Caco-2 (cell line): ENCODE measurements around the gene FHIT. TPM values are rescaled to one million over a fixed set of nuclear protein-coding genes. Genes with fewer than 3 reads are reported as not detected.

Source experiments
- BruUV-seq: library from RNA; stranded (reverse); fragments of 400-500 nt; replicated peaks from 2 replicates; lab custom pipeline; 2021; lab: Mats Ljungman, UMichigan
- CTCF ChIA-PET: fragments of 300-600 bp; sonication (Branson Sonifier 250); formaldehyde crosslinking; loops from one replicate; lab custom pipeline; 2022; ENCODE audit warnings: antibody characterized with exemption; lab: Charles Lee
- POLR2A ChIA-PET: fragments of 300-600 bp; sonication (Branson Sonifier 250); formaldehyde crosslinking; loops from one replicate; lab custom pipeline; 2022; ENCODE audit warnings: antibody characterized with exemption; lab: Charles Lee
- DNase-seq, 2 experiments: peaks; one replicate each; pipeline versions ENCODE4 v3.0.0 to v3.0.0-alpha.2; 2020 to 2022
- H3K27me3 ChIP-seq: replicated peaks from 2 replicates; pipeline ENCODE4 v1.6.0; 2011; ENCODE audit warnings: low read length; ENCODE audit not compliant: control insufficient read depth, insufficient read depth
- H3K36me3 ChIP-seq: 2 replicates; pipeline ENCODE4 v1.5.1; 2011; ENCODE audit warnings: low read length; ENCODE audit not compliant: control insufficient read depth, insufficient read depth
- H3K4me1 ChIP-seq: fragments of 250-450 bp; sonication (Bioruptor Pico); 2 replicates; pipeline ENCODE4 v1.5.1; 2020; ENCODE audit warnings: mild to moderate bottlenecking
- H3K4me3 ChIP-seq: 2 replicates; pipeline ENCODE4 v1.5.1; 2011; ENCODE audit warnings: low read depth, mild to moderate bottlenecking, control low read depth, low read length
- H3K9me3 ChIP-seq: fragments of 250-450 bp; sonication (Bioruptor Pico); 2 replicates; pipeline ENCODE4 v1.5.1; 2020; ENCODE audit warnings: mild to moderate bottlenecking, moderate library complexity
- H3K27ac Mint-ChIP-seq: one replicate; pipeline ENCODE4 v1.8.0; 2022; ENCODE audit warnings: mixed read lengths; ENCODE audit not compliant: unreplicated experiment
- H3K27me3 Mint-ChIP-seq: one replicate; pipeline ENCODE4 v1.8.0; 2022; ENCODE audit warnings: mixed read lengths; ENCODE audit not compliant: insufficient read depth, unreplicated experiment
- H3K36me3 Mint-ChIP-seq: one replicate; pipeline ENCODE4 v1.8.0; 2022; ENCODE audit warnings: mild to moderate bottlenecking, mixed read lengths; ENCODE audit not compliant: insufficient read depth, unreplicated experiment
- H3K4me1 Mint-ChIP-seq: one replicate; pipeline ENCODE4 v1.8.0; 2022; ENCODE audit warnings: low read depth, mixed read lengths; ENCODE audit not compliant: unreplicated experiment
- H3K4me3 Mint-ChIP-seq: one replicate; pipeline ENCODE4 v1.8.0; 2022; ENCODE audit warnings: mild to moderate bottlenecking, moderate library complexity, mixed read lengths; ENCODE audit not compliant: unreplicated experiment
- H3K9me3 Mint-ChIP-seq: one replicate; pipeline ENCODE4 v1.8.0; 2022; ENCODE audit warnings: mixed read lengths; ENCODE audit not compliant: unreplicated experiment
- intact Hi-C: fragments of 100-400 bp; cut with micrococcal nuclease; formaldehyde crosslinking; loops from one replicate; pipeline ENCODE4 v1.10.0; 2022; ENCODE audit not compliant: unreplicated experiment
- total RNA-seq: library from RNA; stranded (reverse); gene quantifications from 2 replicates; pipeline ENCODE4 v1.2.3, GENCODE V29; 2022
- TF ChIP-seq, protein P1 (sequence below), 2 experiments: fragments of 200-600 bp in 1 of 2; IDR thresholded peaks; 1 replicate in 1 of 2; 2 replicates in 1 of 2; pipeline versions ENCODE4 v1.5.1 to v1.8.0; 2011 to 2022; ENCODE audit warnings: antibody characterized with exemption in 1 of 2, control low read depth in 1 of 2, inconsistent platforms in 1 of 2, low read depth in 1 of 2, low read length in 1 of 2, mild to moderate bottlenecking in 1 of 2, moderate library complexity in 1 of 2; ENCODE audit not compliant: insufficient read depth in 1 of 2, severe bottlenecking in 1 of 2, unreplicated experiment in 1 of 2

The FHIT gene
- total RNA-seq, 1 experiment from 2014 or later, result 8.3 TPM

DNA sequence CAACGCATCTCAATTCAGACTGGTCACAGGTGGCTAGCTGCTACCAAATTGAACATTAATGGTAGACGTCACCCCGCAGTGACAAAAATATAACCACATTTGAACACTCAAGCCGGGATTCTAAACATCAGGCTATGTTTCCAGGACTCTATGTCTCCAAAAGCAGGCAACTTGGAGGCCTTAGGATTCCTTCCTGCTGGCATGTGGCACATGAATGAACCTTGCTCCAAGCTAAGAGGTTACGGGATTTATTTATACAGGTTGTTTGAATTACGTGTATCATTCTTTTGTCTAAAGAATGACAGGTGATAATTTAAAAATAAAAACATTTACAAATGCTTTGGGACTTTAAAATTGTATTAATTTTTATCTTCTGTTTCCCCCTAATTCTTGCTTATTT, 1337.0 kb downstream of the FHIT start:
- no peaks in the 10 kb centered on the region for H3K4me1 ChIP-seq
- BruUV-seq, result no TSS peak
- H3K27me3 Mint-ChIP-seq, result peaks cover 3% of the 10 kb centered on the region
- CTCF ChIA-PET, result no interaction called here
- H3K4me1 Mint-ChIP-seq, result no peaks in the 10 kb centered on the region
- H3K36me3 ChIP-seq, result no peaks in the 10 kb centered on the region
- intact Hi-C loops, result no loop called here
- no peaks in the 10 kb centered on the region for H3K9me3 Mint-ChIP-seq
- no peaks in the 10 kb centered on the region for H3K9me3 ChIP-seq
- no peaks in the 10 kb centered on the region for H3K36me3 Mint-ChIP-seq
- H3K4me3 ChIP-seq, result no peak overlapping the region
- no peak for DNase-seq
- H3K4me3 Mint-ChIP-seq, result no peak overlapping the region
- TF ChIP-seq, protein P1, sequence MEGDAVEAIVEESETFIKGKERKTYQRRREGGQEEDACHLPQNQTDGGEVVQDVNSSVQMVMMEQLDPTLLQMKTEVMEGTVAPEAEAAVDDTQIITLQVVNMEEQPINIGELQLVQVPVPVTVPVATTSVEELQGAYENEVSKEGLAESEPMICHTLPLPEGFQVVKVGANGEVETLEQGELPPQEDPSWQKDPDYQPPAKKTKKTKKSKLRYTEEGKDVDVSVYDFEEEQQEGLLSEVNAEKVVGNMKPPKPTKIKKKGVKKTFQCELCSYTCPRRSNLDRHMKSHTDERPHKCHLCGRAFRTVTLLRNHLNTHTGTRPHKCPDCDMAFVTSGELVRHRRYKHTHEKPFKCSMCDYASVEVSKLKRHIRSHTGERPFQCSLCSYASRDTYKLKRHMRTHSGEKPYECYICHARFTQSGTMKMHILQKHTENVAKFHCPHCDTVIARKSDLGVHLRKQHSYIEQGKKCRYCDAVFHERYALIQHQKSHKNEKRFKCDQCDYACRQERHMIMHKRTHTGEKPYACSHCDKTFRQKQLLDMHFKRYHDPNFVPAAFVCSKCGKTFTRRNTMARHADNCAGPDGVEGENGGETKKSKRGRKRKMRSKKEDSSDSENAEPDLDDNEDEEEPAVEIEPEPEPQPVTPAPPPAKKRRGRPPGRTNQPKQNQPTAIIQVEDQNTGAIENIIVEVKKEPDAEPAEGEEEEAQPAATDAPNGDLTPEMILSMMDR (IDR thresholded peaks at IDR 0.05; ENCODE audit: insufficient read depth in 1 of 2, low read depth in 1 of 2, low read length in 1 of 2, severe bottlenecking in 1 of 2, unreplicated experiment in 1 of 2), result no peak
- no peaks in the 10 kb centered on the region for H3K27me3 ChIP-seq
- POLR2A ChIA-PET, result no interaction called here
- no peak overlapping the region for H3K27ac Mint-ChIP-seq

DNA sequence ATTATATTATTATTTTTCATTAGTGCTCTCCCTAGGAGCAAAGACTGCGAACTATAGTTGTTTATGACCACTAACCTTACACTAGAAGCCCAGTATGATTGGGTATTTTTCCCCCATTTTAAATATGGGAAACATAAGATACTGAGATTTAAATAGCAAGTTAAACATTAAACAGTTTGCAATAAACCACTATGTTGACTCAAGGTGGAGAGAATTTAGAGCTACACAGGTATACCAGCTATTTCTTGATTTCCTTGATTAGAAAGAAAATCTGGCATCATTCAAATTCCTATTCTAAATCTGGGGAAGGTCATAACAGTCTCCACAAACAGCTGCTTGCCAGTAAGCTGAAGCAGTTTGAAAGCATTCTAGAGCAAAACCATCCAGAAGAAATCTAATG, 1337.6 kb downstream of the FHIT start:
- Mint-ChIP-seq H3K4me3 (no peak overlapping the region), H3K36me3 (no peaks in the 10 kb centered on the region), H3K27ac (no peak overlapping the region), H3K9me3 (no peaks in the 10 kb centered on the region), H3K27me3 (peaks cover 3% of the 10 kb centered on the region), H3K4me1 (no peaks in the 10 kb centered on the region)
- Histone ChIP-seq H3K4me1 (no peaks in the 10 kb centered on the region), H3K9me3 (no peaks in the 10 kb centered on the region), H3K36me3 (no peaks in the 10 kb centered on the region), H3K4me3 (no peak overlapping the region), H3K27me3 (no peaks in the 10 kb centered on the region)
- ChIA-PET POLR2A (no interaction called here), CTCF (no interaction called here)
- TF ChIP-seq, protein P1 (IDR thresholded peaks at IDR 0.05; ENCODE audit: insufficient read depth in 1 of 2, low read depth in 1 of 2, low read length in 1 of 2, severe bottlenecking in 1 of 2, unreplicated experiment in 1 of 2), result no peak
- no peak for DNase-seq
- no TSS peak for BruUV-seq
- intact Hi-C loops, result no loop called here

DNA sequence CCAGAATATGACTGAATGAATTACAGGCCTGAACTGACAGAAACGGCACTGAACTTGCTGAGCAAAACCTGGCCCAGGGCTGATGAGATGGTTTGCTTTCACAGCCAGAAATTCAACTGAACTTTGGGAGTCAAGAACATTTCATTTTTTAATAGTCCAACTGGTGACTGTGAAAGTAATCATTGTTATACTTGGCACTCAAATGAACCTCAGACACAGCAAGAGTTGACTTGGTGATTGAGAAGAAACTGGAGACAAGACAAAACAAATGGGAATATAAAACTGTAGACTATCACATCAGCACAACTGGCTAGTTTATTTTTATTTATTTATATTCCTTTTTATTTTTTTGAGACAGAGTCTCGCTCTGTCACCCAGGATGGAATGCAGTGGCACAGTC, 1342.6 kb downstream of the FHIT start:
- Mint-ChIP-seq H3K4me1 (no peaks in the 10 kb centered on the region), H3K27ac (no peak overlapping the region)
- no TSS peak for BruUV-seq

More for the DNA sequence above, 1342.6 kb downstream of the FHIT start:
- DNase-seq, result no peak
- ChIA-PET POLR2A (no interaction called here), CTCF (no interaction called here)
- peaks cover 3% of the 10 kb centered on the region for H3K27me3 Mint-ChIP-seq
- intact Hi-C loops, result no loop called here
- Histone ChIP-seq H3K27me3 (no peaks in the 10 kb centered on the region), H3K36me3 (no peaks in the 10 kb centered on the region), H3K9me3 (no peaks in the 10 kb centered on the region), H3K4me3 (no peak overlapping the region), H3K4me1 (no peaks in the 10 kb centered on the region)
- TF ChIP-seq, protein P1 (IDR thresholded peaks at IDR 0.05; ENCODE audit: insufficient read depth in 1 of 2, low read depth in 1 of 2, low read length in 1 of 2, severe bottlenecking in 1 of 2, unreplicated experiment in 1 of 2), result no peak
- no peak overlapping the region for H3K4me3 Mint-ChIP-seq
- H3K36me3 Mint-ChIP-seq, result no peaks in the 10 kb centered on the region
- H3K9me3 Mint-ChIP-seq, result peaks cover 6% of the 10 kb centered on the region
